Activated T-cell treated with anti-CD3 and anti-CD28 coated beads, Interleukin-2, amount 50 U/mL, for 24 hours (primary cell): ENCODE results near the gene ZSCAN20.

Source experiments
- DNase-seq: peaks from one replicate; pipeline ENCODE4 v3.0.0-alpha.2; 2020
- H3K27ac Mint-ChIP-seq: 2 replicates; pipeline ENCODE4 v1.8.0; 2020; ENCODE audit warnings: mild to moderate bottlenecking, mixed read lengths
- H3K27me3 Mint-ChIP-seq: 2 replicates; pipeline ENCODE4 v1.8.0; 2020; ENCODE audit warnings: mixed read lengths
- H3K36me3 Mint-ChIP-seq: 2 replicates; pipeline ENCODE4 v1.8.0; 2020; ENCODE audit warnings: low read depth, mixed read lengths
- H3K4me1 Mint-ChIP-seq: 2 replicates; pipeline ENCODE4 v1.8.0; 2020; ENCODE audit warnings: low read depth, mixed read lengths
- H3K4me3 Mint-ChIP-seq: 2 replicates; pipeline ENCODE4 v1.8.0; 2020; ENCODE audit warnings: mild to moderate bottlenecking, moderate library complexity, mixed read lengths
- H3K9me3 Mint-ChIP-seq: 2 replicates; pipeline ENCODE4 v1.8.0; 2020; ENCODE audit warnings: mixed read lengths

The ZSCAN20 gene

DNA sequence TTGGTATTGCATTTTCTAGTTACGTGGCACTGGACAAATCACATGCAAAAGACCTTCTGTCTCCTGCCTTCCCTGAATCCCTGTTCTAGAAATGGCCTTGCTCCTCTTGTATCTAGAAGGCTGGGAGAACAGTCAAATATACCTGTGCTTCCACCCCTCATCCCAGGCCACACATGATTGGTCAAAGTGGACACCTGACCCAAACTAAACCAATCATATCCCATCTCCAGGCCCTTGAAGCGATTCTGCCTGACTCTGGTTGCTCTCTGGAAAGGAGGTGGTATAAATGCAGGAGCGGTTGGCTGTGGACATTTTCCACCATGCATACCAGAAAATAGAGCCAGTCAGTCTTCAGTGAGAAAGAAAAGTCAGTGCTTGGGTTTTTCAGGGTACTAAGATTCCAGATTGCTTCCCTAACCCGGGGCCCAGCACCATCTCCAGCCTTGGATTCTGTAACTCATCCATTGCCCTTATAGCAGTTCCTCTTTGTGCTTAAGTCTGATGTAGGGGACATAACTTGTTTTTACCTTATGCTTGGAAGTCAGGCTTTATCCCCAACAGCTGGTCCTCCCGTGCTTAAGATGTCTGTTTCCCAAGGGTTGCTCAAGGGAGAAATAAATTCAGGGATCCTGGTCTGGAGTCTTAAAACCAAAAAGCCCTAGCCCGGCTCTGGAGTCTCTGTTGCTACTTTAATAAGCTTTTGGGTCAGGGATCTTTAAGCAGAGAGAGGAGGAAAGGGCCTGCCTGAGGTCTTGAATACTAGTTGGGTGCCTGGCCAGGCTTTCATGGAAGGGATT lies 33.9 kb upstream of the ZSCAN20 start:
- Mint-ChIP-seq H3K4me1 (no peaks in the 10 kb centered on the region), H3K9me3 (no peaks in the 10 kb centered on the region), H3K4me3 (no peak overlapping the region), H3K27ac (no peak overlapping the region), H3K27me3 (peaks cover 18% of the 10 kb centered on the region), H3K36me3 (no peaks in the 10 kb centered on the region)
- no peak for DNase-seq

DNA sequence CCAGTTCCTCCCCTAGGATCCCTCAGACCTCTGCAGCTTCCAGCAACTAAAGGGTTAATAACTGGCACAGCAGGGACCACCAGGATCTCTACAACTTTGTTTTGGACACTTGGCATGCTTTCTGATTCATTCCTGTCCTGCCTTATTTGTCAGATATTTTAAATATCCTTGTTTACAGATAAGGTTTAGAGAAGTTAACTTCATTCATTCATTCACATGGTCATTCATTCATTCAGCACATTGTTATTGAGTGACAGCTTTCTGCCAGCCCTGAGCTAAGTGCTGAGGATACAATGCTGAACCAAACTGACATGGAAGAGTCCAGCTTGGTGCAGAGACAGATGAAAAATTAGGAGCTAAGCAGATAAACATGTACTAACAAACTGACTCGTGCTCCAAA lies 32.8 kb upstream of the ZSCAN20 start:
- H3K36me3 Mint-ChIP-seq = no peaks in the 10 kb centered on the region
- H3K27ac Mint-ChIP-seq = no peak overlapping the region
- no peak for DNase-seq
- no peaks in the 10 kb centered on the region for H3K9me3 Mint-ChIP-seq
- H3K4me1 Mint-ChIP-seq = no peaks in the 10 kb centered on the region
- peaks cover 18% of the 10 kb centered on the region for H3K27me3 Mint-ChIP-seq
- H3K4me3 Mint-ChIP-seq = no peak overlapping the region

DNA sequence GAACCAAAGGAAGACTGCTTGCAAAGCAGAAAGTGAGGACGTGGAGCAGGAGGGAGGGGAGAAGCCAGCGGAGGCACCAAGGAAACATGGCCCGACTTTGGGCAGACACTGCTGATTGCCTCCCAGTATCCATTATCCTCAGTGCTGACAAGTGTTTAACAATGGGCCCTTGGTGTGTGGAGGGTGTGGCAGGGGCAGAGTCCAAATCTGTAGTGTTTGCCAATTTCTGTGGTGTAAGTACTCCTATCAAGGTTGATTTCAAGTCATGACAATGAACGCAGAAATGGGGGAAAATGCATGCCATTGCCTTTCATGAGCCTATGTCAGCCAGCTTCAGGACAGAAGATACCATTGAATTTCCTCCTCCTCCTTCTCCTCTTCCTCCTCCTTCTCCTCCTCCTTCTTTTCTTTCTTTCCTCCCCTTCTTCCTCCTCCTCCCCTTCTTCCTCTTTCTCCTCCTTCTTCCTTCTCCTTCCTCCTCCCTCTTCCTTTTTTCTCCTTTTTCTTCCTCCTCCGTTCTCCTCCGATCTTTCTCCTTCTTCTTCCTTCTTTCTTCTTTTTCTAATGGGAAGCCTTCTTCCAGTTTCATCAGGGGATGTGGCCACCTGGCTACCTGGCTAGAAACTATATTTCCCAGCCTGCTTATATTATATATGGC lies 31.2 kb upstream of the ZSCAN20 start:
- H3K9me3 Mint-ChIP-seq = no peaks in the 10 kb centered on the region
- no peaks in the 10 kb centered on the region for H3K4me1 Mint-ChIP-seq
- DNase-seq = no peak
- H3K27ac Mint-ChIP-seq = no peak overlapping the region
- H3K27me3 Mint-ChIP-seq = peaks cover 22% of the 10 kb centered on the region
- H3K4me3 Mint-ChIP-seq = no peak overlapping the region
- H3K36me3 Mint-ChIP-seq = no peaks in the 10 kb centered on the region

DNA sequence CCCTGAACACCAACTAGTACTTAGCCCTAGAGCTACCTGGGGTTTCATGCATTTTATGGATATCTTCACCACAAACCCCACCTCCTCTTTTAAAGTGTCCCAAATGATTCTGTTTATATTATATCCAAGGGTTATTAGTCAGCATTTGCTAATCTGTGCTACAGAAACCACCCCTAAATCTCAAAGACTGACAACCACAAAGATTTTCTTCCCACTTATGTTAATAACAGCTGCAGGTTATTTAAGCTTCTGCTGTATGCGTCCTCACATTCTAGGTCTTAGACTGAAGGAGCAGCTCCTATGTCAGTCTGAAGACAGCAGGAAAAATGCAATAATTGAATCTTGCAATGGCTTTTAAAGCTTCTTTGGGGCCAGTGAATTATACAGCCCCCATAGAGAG lies 30.3 kb upstream of the ZSCAN20 start:
- Mint-ChIP-seq H3K4me1 (no peaks in the 10 kb centered on the region), H3K9me3 (no peaks in the 10 kb centered on the region), H3K27ac (no peak overlapping the region), H3K27me3 (peaks cover 26% of the 10 kb centered on the region), H3K4me3 (no peak overlapping the region), H3K36me3 (no peaks in the 10 kb centered on the region)
- DNase-seq = no peak

DNA sequence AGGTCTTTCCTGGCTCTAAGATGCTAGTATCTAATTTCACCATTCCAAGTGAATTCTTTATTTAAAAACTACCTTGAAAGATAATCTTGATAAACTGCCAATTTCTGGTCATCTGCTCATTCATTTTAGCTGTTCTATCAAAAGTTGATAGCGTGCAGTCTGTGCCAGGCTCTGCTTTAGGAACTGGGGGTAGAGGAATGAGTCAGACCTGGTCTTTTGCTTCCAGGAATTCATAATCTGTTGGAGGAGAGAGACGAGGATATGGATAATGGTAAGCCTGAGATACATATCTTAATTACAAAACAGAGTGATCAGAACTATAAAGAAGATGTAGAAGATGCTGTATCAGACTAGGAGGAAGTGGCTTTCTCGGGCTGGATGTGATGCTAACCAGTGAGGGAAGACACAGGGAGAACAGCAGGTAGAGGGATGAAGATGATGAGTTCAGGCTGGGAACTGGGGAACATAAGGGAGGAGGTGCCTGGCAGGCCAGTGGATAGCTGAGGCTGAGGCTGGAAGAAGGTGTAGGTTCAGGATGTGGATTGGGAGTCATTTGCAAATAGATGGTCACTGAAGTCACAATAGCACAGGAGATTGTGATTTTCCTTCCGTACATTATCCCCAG lies 29.3 kb upstream of the ZSCAN20 start:
- Mint-ChIP-seq H3K36me3 (no peaks in the 10 kb centered on the region), H3K4me3 (no peak overlapping the region), H3K9me3 (no peaks in the 10 kb centered on the region), H3K4me1 (no peaks in the 10 kb centered on the region), H3K27me3 (peaks cover 34% of the 10 kb centered on the region), H3K27ac (no peak overlapping the region)
- DNase-seq = no peak

DNA sequence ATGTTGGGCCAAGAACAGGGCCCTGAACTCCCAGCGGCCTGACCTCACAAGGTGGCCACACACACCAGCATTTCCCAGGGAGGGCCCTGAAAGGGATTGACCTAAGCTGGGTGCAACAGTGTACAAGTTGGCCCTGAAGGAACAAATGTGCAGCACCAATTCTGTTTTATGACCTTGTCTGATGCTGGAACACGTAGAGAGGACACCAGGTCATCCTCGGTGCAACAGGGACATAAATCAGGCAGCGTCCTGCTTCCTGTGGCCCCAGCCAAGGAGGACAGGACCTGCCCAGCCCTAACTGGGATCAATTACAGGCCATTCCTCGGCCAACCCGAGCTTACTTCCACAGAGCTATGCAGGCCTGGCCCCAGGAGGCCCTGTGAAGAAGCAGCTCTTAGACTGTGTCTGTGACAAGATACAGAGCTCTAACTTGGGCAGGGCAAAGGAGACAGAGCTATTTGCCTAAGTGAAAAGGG lies 28.7 kb upstream of the ZSCAN20 start:
- Mint-ChIP-seq H3K9me3 (no peaks in the 10 kb centered on the region), H3K4me3 (no peak overlapping the region), H3K27ac (no peak overlapping the region), H3K36me3 (no peaks in the 10 kb centered on the region), H3K27me3 (peaks cover 38% of the 10 kb centered on the region), H3K4me1 (no peaks in the 10 kb centered on the region)
- DNase-seq = no peak

DNA sequence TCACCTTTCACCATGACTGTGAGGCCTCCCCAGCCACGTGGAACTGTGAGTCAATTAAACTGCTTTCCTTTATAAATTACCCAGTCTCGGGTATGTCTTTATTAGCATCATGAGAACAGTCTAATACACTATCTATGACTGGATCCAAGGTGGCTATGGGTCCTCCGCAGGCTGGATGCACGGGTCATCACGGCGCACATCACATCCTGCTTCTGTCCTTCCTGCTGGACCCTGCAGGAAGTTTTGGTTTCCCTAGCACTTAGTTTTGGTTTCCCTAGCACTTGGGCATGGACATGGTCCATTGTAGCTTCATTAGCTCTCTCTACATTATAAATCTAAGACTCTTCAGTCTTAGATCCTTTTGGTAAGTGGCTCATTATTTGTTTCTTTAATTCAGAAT lies 27.3 kb upstream of the ZSCAN20 start:
- Mint-ChIP-seq H3K27ac (no peak overlapping the region), H3K4me3 (no peak overlapping the region), H3K27me3 (peaks cover 41% of the 10 kb centered on the region), H3K36me3 (no peaks in the 10 kb centered on the region), H3K9me3 (no peaks in the 10 kb centered on the region), H3K4me1 (no peaks in the 10 kb centered on the region)
- no peak for DNase-seq

DNA sequence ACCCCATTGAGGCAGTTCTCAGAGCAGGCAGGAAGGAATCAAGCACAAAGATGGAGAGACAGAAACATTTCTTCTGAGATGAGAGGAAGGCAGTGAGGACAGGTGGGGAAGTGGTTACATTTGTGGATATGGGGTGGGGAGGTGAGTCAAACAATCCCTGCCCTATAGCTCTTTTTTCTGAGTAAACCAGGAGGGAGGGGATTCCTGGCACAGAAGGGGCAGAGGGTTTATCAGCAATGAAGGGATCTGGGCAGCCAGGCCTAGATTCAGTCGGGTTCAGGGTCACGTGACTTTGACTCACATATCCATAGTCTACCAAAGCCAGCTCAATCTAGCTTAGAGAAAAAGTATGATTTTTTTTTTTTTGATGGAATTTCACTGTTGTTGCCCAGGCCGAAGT lies 25.9 kb upstream of the ZSCAN20 start:
- Mint-ChIP-seq H3K4me3 (no peak overlapping the region), H3K9me3 (no peaks in the 10 kb centered on the region), H3K27me3 (peaks cover 30% of the 10 kb centered on the region), H3K4me1 (no peaks in the 10 kb centered on the region), H3K36me3 (no peaks in the 10 kb centered on the region), H3K27ac (no peak overlapping the region)
- no peak for DNase-seq

DNA sequence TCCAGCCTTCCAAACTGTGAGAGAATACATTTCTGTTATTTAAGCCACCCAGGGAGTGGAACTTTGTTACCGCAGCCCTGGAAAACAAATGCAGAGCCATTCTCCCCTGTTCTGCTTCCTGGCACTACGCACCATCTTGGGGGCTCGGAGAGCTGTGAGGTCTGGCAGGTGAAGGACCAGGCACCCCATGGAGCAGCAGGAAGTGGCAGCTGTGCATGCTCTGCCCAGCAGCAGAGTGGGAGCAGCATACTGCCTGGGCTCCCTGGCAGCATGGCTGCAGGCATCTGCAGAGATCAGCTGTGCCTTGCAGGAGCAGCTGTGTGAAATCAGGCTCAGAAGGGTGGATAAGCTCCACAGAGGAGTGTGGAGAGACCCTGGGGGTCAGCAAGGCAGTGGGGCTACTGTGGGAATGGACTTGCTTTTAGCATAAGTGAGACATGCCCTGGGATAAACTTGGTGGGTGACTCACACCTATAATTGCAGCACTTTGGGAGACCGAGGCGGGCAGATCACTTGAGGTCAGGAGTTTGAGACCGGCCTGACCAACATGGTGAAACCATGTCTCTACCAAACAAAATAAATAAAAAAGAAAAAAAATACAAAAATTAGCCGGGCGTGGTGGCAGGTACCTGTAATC lies 17.7 kb upstream of the ZSCAN20 start:
- DNase-seq = no peak
- Mint-ChIP-seq H3K27ac (no peak overlapping the region), H3K4me1 (peaks cover 3% of the 10 kb centered on the region), H3K9me3 (no peaks in the 10 kb centered on the region), H3K27me3 (peaks cover 3% of the 10 kb centered on the region), H3K4me3 (no peak overlapping the region), H3K36me3 (no peaks in the 10 kb centered on the region)

DNA sequence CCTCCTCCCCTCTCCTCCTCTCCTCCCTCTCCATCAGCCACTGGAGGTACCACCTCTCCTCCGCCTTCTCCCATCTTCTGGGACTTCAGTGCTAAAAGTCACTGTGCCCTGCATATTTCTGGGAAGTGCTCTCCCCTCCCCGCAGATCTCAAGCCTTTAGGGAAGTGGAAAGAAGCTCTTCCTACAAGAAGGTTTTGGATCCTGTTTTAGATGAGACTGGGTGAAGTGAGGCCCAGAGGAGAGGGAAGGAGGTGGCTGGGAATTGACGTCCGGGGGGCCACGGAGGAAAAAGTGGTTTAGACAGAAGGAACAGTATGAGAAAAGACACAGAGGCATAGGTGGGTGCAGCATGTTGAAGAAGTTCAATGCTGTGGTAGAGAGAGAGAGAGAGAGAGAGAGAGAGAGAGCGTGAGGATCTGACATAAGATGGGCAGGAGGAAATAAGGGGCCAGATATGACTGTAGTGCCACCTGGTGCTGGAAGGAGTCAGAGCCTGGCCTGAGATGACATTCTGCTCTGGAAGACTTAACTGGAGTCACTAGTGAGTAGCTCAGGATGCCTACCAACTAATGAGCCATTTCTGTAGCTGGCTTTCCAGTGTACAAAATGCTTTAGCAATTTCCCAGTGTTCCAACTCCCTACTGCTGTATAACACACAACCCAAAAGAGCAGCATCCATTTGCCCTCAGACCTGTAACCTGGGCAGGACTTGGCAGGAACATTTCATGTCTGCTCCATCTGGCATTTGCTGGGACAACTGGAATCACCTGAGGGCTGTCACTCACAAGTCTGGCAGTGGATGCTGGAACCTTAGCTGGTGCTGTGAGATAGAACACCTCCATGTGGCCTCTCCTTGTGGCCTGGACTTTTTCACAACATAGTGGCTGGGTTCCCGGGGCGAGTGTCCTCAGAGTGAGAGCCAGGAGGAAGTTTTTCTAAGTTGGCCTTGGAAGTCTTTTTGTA lies 16.6 kb upstream of the ZSCAN20 start:
- no peak for DNase-seq
- H3K36me3 Mint-ChIP-seq = no peaks in the 10 kb centered on the region
- peaks cover 3% of the 10 kb centered on the region for H3K27me3 Mint-ChIP-seq
- H3K27ac Mint-ChIP-seq = no peak overlapping the region
- H3K9me3 Mint-ChIP-seq = no peaks in the 10 kb centered on the region
- H3K4me1 Mint-ChIP-seq = peaks cover 3% of the 10 kb centered on the region
- H3K4me3 Mint-ChIP-seq = no peak overlapping the region

DNA sequence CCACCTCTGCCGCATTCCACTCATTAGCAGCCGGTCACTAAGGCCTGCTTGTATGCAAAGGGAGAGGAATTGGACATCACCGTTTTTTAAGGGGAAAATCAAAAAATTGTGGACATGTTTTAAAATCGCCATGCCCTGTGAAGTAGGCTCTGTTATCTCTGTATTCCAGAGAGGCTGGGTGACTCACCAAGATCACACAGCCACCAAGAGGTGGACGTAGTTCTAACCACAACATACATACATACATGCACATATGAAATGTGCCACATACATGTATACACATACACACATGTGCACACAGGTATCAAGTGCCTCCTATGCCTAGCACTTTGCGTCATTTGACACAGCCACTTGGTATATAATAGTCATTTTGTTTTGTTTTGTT lies 16.0 kb upstream of the ZSCAN20 start:
- no peaks in the 10 kb centered on the region for H3K36me3 Mint-ChIP-seq
- no peak overlapping the region for H3K4me3 Mint-ChIP-seq
- no peaks in the 10 kb centered on the region for H3K9me3 Mint-ChIP-seq
- no peak overlapping the region for H3K27ac Mint-ChIP-seq
- H3K27me3 Mint-ChIP-seq = peaks cover 3% of the 10 kb centered on the region
- no peak for DNase-seq
- H3K4me1 Mint-ChIP-seq = peaks cover 3% of the 10 kb centered on the region

DNA sequence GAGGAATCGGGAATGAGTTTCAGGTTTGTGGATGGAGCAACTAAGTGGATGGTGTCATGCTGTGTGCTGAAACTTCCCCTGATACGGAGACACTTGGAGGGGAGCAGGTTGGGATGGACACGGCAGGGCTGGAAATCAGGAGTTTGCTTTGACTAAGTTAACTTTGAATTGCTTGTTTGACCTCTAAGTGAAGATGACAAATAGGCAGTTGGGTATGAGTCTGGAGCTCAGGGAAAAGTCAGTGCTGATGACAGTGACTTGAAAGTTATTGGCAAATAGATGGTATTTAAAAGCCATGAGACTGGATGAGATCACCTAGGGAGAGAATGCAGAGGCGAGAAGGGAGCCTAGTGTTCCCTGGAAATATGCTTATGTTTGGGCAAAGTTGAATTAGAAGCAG lies 12.8 kb upstream of the ZSCAN20 start:
- H3K27me3 Mint-ChIP-seq = peaks cover 3% of the 10 kb centered on the region
- H3K36me3 Mint-ChIP-seq = no peaks in the 10 kb centered on the region
- peaks cover 3% of the 10 kb centered on the region for H3K4me1 Mint-ChIP-seq
- no peak overlapping the region for H3K27ac Mint-ChIP-seq
- H3K4me3 Mint-ChIP-seq = no peak overlapping the region
- H3K9me3 Mint-ChIP-seq = no peaks in the 10 kb centered on the region
- DNase-seq = no peak

DNA sequence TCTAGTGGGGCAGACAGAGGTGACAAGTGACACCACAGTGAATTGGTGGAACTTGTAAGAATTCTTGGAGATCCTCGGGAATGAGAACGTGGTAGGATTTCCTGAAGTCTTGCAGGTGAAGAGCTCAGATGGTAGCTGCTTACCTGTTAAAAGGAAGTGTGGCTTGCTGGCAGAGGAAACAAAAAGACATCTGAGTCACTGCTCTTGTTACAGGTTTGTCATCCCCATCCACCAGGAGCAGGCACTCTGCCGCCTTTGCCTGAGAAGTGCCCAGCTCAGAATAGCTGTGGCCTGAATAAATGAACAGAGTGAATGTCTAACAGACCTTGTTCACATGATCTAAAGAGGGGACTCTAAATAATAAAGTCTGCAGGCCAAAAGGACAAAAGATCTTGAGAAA lies 12.3 kb upstream of the ZSCAN20 start:
- Mint-ChIP-seq H3K4me1 (peaks cover 3% of the 10 kb centered on the region), H3K27me3 (peaks cover 3% of the 10 kb centered on the region), H3K4me3 (no peak overlapping the region), H3K27ac (no peak overlapping the region), H3K9me3 (no peaks in the 10 kb centered on the region), H3K36me3 (no peaks in the 10 kb centered on the region)
- no peak for DNase-seq
